Fibroblast of skin of scalp (primary cell): Measurements from ENCODE around the gene NMNAT3.

Experiments used
- DNase-seq: peaks from one replicate; pipeline ENCODE4 v3.0.0-alpha.2; 2013

NMNAT3 gene

DNA sequence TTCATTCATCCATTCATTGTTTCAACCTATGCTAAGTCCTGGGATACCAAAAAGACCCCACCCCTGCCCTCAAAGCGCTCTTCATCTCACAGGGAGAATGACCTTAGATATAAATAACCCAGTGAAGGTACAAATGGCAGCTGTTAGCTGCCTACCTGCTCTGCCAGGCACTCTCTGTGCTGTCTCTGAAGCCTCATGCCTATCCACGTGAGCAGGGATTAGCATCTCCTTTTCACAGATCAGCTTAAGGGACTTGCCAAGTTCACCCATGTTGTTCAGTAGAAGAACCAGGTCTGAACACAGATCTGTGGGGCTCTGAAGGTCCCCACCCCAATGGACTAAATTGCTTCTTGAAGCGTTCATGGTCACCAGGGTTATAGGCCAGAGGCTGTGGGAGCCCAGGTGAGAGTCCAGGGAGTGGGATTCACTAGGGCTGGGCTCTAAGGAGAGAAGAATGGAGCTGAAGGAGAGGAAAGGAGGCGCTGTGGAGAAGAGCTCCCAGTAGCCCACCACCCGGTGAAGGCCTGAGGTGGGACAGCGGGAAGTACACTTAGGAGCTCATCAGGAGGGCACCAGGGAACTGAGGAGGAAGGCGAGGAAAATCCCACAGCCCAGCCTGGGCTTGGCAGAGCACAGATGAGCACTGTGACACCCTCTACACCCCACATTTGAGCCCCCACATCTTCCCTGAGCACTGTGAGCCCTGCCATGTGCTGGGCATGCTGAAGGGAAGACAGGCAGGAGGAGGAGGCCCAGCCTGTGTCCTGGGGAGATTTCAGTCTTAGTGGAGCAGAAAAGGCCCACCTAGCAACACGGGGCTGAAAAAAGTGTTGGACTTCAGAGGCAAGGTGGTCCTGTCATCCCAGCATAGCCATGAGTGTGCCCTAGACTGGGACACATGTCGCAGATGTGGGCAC, 158.6 kb downstream of the NMNAT3 start:
- DNase-seq, result no peak

DNA sequence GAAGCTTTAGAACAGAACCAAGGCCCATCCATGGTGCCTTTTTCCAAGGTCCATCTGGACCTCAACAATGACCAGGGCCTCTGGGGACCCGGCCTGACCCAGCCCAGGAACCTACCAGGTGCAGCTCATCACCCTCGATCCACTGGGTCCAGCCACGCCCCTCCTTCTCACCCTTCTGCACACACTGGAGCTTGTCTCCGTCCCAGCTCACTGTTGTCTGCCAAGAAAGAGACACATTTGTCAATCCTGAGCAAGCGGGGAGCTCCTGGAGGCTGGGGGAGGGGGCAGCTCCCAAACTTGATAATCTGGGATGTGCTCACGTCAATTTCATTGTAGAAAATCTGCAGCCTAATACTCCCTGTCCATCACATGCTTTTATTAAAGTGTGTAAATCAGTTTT, 159.5 kb downstream of the NMNAT3 start:
- no peak for DNase-seq

DNA sequence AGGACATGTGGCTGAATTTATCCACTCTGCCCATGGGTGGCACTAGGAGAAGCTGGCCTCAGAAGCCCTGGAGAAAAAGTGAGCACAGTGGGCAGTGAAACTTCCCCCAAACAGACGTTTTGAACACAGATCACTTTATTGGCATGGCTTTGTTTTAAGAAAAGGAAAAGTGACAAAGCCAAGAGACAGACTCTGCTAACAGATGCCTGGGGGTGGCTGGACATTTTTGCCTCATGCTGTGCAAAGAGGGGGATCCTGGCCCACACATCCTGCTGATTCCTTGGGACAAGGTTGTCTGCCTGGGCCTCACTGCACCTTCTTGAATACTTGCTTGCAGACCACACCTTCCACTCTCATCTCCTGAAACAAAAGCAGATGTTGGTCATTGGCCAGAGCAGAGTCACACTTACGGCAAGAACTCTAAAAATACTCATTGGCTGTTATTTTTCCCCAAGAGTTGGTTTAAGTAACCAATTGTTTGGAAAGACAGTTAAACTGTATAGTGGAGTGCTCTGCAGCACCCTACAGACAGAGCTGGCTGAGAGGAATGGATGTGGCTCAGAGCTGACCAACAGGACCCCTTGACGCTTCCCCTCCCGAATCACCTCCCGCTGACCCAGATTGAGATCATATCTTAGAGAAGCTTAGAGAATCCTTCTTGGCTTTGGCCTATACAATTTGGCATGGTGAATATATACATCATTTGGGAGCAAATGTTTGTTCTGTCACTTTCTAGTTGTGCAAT, 160.3 kb downstream of the NMNAT3 start:
- no peak for DNase-seq

DNA sequence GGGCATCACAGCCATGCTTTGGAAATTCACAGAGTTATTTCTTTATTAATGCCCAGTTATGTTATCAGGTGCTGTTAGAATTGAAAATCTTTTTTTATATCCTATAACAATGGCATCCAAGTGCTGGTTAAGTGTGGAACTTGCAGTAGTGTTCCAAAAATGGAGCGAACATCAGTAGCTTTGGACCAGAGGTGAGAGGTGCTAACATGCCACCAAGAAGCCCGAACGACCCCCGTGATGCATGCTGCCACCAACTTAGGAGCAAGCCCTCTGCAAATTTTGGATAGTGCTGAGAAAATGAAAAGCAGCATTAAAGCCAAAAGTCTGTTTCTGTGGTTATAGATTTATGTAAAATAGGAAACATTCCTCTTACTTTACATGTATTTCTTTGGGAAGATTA, 163.0 kb downstream of the NMNAT3 start:
- DNase-seq, result no peak
